ENCODE data around the gene MKX.
"Not testable (repeated sequence)": the region's sequence is repeated elsewhere in the genome, so short reads cannot be mapped to it uniquely, and the experiment has no call there.

Gene MKX

DNA sequence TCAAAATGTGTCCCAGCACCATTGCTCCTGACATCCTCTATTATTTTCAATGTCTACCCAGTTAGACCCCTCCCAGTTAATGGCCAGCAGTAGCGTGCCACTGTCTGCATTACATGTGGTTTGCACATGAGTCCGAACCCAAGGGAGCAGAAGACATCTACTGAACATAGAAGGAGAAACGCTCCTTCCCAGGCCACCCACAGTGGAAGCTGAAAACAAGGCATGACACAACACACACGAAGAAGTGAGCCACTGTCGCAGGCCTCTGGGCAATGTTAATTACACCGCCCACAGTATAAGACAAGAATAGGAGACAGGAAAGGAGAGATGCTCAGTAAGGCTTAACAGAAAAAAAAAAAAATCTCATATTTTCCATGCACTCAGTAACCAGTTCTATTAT is 50.5 kb downstream of the MKX start:
- DNase-seq (ENCODE audit: low read depth in 1 of 2, low spot score in 1 of 2): no peak

GRCh38 chr10:27692663-27693062 is 53.0 kb downstream of the MKX start:
- DNase-seq (ENCODE audit: low read depth in 1 of 2, low spot score in 1 of 2): no peak

GRCh38 chr10:27688991-27689390 is 56.6 kb downstream of the MKX start:
- DNase-seq (ENCODE audit: low read depth in 1 of 2, low spot score in 1 of 2): no peak

GRCh38 chr10:27688276-27688675 is 57.3 kb downstream of the MKX start:
- no peak for DNase-seq (ENCODE audit: low read depth in 1 of 2, low spot score in 1 of 2)

DNA sequence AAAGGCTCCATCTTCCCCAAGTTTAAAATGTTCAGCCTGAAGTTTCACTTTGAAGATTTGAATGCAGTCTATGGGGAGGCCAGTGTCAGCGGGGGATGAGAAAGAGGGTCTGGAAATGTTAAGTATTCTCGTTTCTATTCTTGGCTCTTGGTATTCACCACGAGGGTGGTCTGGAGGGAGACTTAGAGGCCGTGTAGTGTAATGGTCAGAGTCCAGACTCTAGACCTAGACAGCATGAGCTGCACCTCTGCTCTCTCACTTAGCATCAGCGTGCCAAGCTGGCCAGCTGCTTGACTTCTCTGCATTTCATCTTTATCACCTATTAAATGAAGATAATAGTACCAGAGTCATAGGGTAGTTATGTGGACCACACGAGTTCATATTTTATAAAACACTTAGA is 57.9 kb downstream of the MKX start:
- DNase-seq (ENCODE audit: low read depth in 1 of 2, low spot score in 1 of 2): no peak

- no peak for DNase-seq (ENCODE audit: low read depth in 1 of 2, low spot score in 1 of 2)
These were observed 58.3 kb downstream of the MKX start for GRCh38 chr10:27687326-27687725.

GRCh38 chr10:27685681-27686080 is 59.9 kb downstream of the MKX start:
- no peak for DNase-seq (ENCODE audit: low read depth in 1 of 2, low spot score in 1 of 2)

DNA sequence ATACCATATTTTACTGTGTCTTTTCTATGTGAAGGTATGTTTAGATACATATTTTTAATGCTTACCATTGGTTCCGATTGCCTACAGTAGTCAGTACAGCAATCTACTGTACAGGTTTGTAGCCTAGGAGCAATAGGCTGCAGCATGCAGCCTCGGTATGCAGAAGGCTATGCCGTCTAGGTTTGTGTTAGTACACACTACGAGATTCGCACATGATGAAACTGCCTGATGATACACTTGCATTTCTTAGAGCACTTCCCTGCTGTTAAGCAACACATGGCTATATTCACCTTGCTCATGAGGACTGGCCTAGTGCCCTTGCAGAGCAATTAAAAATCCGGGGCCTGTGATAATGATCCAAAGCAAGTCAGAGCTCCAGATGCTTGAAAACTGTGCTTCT is 62.4 kb downstream of the MKX start:
- no peak for DNase-seq (ENCODE audit: low read depth in 1 of 2, low spot score in 1 of 2)

- not testable (repeated sequence) for DNase-seq (ENCODE audit: low read depth in 1 of 2, low spot score in 1 of 2)
These were observed 63.8 kb downstream of the MKX start for GRCh38 chr10:27681795-27682194.

GRCh38 chr10:27680691-27681605 is 64.7 kb downstream of the MKX start:
- no peak for DNase-seq (ENCODE audit: low read depth in 1 of 2, low spot score in 1 of 2)

GRCh38 chr10:27680006-27680557 is 65.5 kb downstream of the MKX start:
- no peak for DNase-seq (ENCODE audit: low read depth in 1 of 2, low spot score in 1 of 2)

DNA sequence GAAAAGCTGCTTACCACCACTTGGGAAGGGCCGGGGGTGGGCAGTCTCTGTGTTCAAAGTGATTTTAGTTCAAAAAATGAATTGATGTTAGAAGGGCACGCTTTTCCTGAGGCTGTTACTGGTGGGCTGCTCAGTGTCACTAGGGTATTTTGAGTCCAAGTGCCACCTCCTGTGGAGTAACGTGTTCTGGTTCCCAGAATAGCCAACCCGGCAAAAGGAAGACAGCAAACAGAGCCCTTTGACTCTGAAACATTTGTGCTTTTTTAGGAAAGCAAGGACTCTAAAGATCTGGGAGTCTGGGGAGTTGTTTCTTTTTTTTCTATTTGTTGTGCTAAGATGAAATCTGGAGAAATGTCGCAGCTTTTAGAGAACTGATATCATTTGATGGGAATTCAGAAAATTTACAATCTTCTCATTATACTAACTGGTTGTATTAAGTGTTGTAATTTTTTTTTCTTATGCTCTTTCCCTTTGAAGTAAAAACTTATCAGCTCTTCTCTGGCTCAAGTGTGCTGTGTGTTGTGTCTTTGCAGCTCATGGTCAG is 66.2 kb downstream of the MKX start:
- DNase-seq (ENCODE audit: low read depth in 1 of 2, low spot score in 1 of 2): no peak

GRCh38 chr10:27678166-27678565 is 67.5 kb downstream of the MKX start:
- DNase-seq (ENCODE audit: low read depth in 1 of 2, low spot score in 1 of 2): no peak

DNA sequence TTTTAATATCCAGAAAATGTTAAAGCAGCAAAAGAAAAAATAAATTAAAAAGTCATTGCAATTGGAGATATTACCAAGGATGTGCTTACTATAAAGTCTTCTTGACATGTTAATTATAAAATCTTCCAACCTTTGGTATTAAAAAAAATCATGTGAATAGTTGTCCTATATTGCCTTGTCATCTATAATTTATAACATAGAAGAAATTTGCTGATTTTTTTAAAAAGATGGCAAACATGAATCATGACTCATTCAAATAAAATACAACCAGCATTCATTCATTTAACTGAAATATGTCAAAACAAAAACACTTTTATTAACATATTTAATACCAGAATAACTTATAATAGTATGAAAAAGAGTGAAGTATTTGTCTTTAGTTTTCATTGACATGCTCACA is 72.6 kb downstream of the MKX start:
- DNase-seq (ENCODE audit: low read depth in 1 of 2, low spot score in 1 of 2): no peak

GRCh38 chr10:27671821-27672220 is 73.8 kb downstream of the MKX start:
- no peak for DNase-seq (ENCODE audit: low read depth in 1 of 2, low spot score in 1 of 2)

- DNase-seq (ENCODE audit: low read depth in 1 of 2, low spot score in 1 of 2): no peak
These were observed 81.2 kb downstream of the MKX start for GRCh38 chr10:27664461-27664860.

GRCh38 chr10:27663621-27664020 is 82.0 kb downstream of the MKX start:
- no peak for DNase-seq (ENCODE audit: low read depth in 1 of 2, low spot score in 1 of 2)

DNA sequence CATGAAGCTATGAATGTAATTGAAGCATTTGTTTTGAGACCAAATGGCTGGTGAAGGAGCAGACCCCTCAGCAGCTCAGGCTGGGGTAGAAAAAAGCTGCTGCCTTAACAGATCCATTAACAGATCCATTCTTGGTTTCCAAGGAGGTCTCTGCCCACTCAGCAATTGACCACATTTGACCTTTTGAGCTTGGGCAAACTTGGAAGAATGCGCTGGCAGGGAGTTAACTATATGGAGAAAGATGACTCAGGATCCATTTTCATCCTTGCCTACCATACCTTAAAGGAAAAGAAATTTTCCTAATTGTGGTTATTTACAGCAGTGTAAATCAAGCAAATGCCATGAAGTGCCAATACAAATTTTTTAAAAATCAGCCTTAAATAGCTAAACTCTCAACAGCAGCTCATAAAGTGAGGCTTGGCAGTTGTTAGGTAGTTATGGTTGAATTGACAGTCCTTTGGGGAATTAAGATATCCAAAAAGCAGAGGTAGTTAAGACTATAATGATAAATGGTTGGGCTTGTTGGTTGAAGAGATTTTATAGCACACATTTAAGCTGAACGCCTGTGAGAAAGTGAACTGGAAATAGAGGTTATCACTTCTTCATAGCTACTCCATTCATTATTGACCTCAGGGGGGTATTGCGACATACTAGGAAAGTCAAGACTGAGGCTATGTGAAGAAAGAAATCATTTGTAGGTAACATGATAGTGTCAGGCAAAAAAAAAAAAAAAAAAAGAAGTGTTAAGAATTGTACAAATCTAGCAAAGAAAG is 83.9 kb downstream of the MKX start:
- no peak for DNase-seq (ENCODE audit: low read depth in 1 of 2, low spot score in 1 of 2)

DNA sequence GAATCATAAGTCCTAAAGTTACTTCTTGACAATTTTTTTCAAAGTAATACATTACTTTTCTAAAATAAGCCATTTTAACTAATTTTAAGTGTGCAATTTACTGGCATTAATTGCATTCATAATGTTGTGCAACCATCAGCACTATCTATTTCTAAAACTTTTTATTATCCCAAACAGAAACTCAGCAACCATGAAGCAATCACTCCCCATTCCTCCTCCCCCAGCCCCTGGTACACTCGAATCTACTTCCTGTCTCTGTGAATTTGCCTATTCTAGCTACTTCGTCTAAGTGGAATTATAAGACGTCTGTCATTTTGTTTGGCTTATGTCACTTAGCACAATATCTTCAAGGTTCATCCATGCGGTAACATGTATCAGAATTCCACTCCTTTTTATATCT is 84.9 kb downstream of the MKX start:
- DNase-seq (ENCODE audit: low read depth in 1 of 2, low spot score in 1 of 2): no peak

- no peak for DNase-seq (ENCODE audit: low read depth in 1 of 2, low spot score in 1 of 2)
These were observed 85.4 kb downstream of the MKX start for GRCh38 chr10:27660268-27660667.

- DNase-seq (ENCODE audit: low read depth in 1 of 2, low spot score in 1 of 2): no peak
These were observed 85.8 kb downstream of the MKX start for GRCh38 chr10:27659786-27660185.

DNA sequence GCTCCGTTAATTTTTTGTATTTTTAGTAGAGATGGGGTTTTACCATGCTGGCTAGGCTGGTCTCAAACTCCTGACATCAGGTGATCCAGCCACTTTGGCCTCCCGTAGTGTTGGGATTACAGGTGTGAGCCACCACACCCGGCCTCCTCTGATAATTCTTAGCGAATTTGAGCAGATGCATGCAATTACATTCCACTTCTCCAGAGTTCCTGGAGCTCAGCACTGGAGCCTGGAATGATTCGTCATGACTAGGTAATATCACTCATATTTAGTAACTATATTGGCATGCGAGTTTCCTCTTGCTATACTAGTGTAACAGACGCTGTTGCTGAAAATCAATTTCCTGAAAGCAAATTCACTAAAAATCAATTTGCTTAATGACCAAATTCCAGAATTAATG is 86.8 kb downstream of the MKX start:
- DNase-seq (ENCODE audit: low read depth in 1 of 2, low spot score in 1 of 2): no peak
